Measurements from ENCODE around the gene RBAK. TPM values are rescaled to one million over a fixed set of nuclear protein-coding genes. Genes with fewer than 3 reads are reported as not detected.

RBAK gene
- total and polyA plus RNA-seq, 2 donors (not counting 1 experiment from before 2014, with no cell fraction given) = 3.7 to 20.3 TPM

DNA sequence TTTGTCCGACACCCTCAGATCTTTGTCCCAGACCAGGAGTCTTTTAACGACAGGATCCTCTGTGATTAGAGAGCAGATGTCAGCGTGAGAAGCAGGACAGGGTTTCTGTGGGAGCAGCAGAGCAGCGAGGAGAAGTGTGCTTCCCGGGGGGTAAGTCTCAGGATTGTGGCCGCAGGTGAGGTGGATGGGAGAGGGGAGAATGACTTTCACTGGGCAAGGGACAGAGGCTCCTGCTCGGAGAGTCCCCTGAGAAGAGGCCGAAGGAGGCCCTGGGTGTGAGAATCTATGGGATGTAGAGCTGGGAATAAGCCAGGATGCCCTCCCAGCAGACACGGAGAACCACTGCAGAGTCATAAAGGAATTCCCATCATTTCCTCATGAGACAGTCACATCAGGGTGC lies 10.4 kb upstream of the RBAK start:
- H2AFZ ChIP-seq (ENCODE audit: insufficient read depth, low read depth, low read length, poor library complexity, severe bottlenecking) = no peak overlapping the region
- H3K27ac ChIP-seq (ENCODE audit: low read length in 2 of 2) = no peak overlapping the region
- WGBS (ENCODE audit: insufficient coverage) = 93% methylated on average over 8 of the region's 9 CpGs
- Mint-ChIP-seq H3K4me1 (no peaks in the 10 kb centered on the region), H3K27me3 (no peaks in the 10 kb centered on the region), H3K27ac (no peak overlapping the region), H3K9me3 (ENCODE audit: insufficient read depth) (no peaks in the 10 kb centered on the region), H3K4me3 (no peak overlapping the region)
- H3K9ac ChIP-seq (ENCODE audit: low read length) = no peak overlapping the region
- H3K4me2 ChIP-seq (replicated peaks; ENCODE audit: low read depth, low read length, poor library complexity, severe bottlenecking) = no peak overlapping the region
- POLR2A ChIA-PET = no interaction called here
- CTCF ChIA-PET = interaction anchor here (1.1 kb wide), 1 partner anchor 20 kb away, joined by 4 read pairs; no protein-coding TSS in a partner anchor
- no peaks in the 10 kb centered on the region for H3K9me3 ChIP-seq (ENCODE audit: control extremely low read depth in 1 of 3, control insufficient read depth in 2 of 3, insufficient read depth in 1 of 3, low read length in 2 of 3)
- H3K27me3 ChIP-seq (replicated peaks in 1 of 4; ENCODE audit: control extremely low read depth in 1 of 4, control insufficient read depth in 3 of 4, insufficient read depth in 4 of 4, low read length in 3 of 4) = no peaks in the 10 kb centered on the region
- no peaks in the 10 kb centered on the region for H3K36me3 ChIP-seq (replicated peaks in 1 of 2; ENCODE audit: control extremely low read depth in 1 of 2, control insufficient read depth in 1 of 2, extremely low read depth in 1 of 2, insufficient read depth in 2 of 2, low read length in 1 of 2)
- intact Hi-C loops (cut with micrococcal nuclease) = no loop called here
- no peak for ATAC-seq (ENCODE audit: low read depth)
- no peak overlapping the region for H3K4me3 ChIP-seq (ENCODE audit: control extremely low read depth in 1 of 5, extremely low read depth in 1 of 5, insufficient read depth in 1 of 5, low read depth in 2 of 5, low read length in 4 of 5)
- no peak for TF ChIP-seq EZH2 (IDR thresholded peaks at IDR 0.05; ENCODE audit: borderline replicate concordance, insufficient read depth, low read depth, low read length, poor library complexity, severe bottlenecking)
- TF ChIP-seq, protein P1, sequence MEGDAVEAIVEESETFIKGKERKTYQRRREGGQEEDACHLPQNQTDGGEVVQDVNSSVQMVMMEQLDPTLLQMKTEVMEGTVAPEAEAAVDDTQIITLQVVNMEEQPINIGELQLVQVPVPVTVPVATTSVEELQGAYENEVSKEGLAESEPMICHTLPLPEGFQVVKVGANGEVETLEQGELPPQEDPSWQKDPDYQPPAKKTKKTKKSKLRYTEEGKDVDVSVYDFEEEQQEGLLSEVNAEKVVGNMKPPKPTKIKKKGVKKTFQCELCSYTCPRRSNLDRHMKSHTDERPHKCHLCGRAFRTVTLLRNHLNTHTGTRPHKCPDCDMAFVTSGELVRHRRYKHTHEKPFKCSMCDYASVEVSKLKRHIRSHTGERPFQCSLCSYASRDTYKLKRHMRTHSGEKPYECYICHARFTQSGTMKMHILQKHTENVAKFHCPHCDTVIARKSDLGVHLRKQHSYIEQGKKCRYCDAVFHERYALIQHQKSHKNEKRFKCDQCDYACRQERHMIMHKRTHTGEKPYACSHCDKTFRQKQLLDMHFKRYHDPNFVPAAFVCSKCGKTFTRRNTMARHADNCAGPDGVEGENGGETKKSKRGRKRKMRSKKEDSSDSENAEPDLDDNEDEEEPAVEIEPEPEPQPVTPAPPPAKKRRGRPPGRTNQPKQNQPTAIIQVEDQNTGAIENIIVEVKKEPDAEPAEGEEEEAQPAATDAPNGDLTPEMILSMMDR (IDR thresholded peaks at IDR 0.05) = no peak
- no peak for DNase-seq
- H3K4me1 ChIP-seq (ENCODE audit: control insufficient read depth in 2 of 2, insufficient read depth in 2 of 2, low read length in 2 of 2) = no peaks in the 10 kb centered on the region
- H4K20me1 ChIP-seq (ENCODE audit: control insufficient read depth, insufficient read depth, low read length, poor library complexity, severe bottlenecking) = no peaks in the 10 kb centered on the region
- H3K79me2 ChIP-seq (ENCODE audit: control insufficient read depth, insufficient read depth, low read length) = no peaks in the 10 kb centered on the region

DNA sequence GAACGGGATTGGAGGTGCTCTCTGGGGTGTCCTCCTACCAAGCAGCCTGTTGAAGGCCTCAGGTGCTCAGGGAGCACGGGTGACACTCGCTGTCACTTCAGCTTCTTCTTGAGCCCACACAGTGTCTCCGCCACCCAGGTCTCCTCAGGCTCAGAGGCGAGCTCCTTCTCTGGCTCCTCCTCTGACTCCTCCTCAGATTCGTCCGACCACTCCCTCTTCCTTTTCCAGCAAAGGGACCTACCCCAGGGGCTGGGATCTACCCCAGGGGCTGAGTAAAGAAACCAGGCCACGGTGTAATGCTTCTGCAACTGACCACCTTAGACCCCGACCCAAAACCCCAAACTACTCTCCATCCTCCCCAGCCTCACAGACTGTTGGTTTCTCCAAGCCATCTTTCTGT lies 9.2 kb upstream of the RBAK start:
- H3K4me2 ChIP-seq (replicated peaks; ENCODE audit: low read depth, low read length, poor library complexity, severe bottlenecking) = no peak overlapping the region
- no peaks in the 10 kb centered on the region for H3K9me3 Mint-ChIP-seq (ENCODE audit: insufficient read depth)
- no peak overlapping the region for H3K4me3 ChIP-seq (ENCODE audit: control extremely low read depth in 1 of 5, extremely low read depth in 1 of 5, insufficient read depth in 1 of 5, low read depth in 2 of 5, low read length in 4 of 5)
- DNase-seq (no peak), ATAC-seq (ENCODE audit: low read depth) (no peak)
- ChIA-PET CTCF (no interaction called here), POLR2A (no interaction called here)
- H3K27ac ChIP-seq (ENCODE audit: low read length in 2 of 2) = no peak overlapping the region
- no peaks in the 10 kb centered on the region for H3K36me3 ChIP-seq (replicated peaks in 1 of 2; ENCODE audit: control extremely low read depth in 1 of 2, control insufficient read depth in 1 of 2, extremely low read depth in 1 of 2, insufficient read depth in 2 of 2, low read length in 1 of 2)
- no peak overlapping the region for H2AFZ ChIP-seq (ENCODE audit: insufficient read depth, low read depth, low read length, poor library complexity, severe bottlenecking)
- no peak overlapping the region for H3K27ac Mint-ChIP-seq
- no peaks in the 10 kb centered on the region for H3K4me1 Mint-ChIP-seq
- no peaks in the 10 kb centered on the region for H3K27me3 Mint-ChIP-seq
- H3K9me3 ChIP-seq (ENCODE audit: control extremely low read depth in 1 of 3, control insufficient read depth in 2 of 3, insufficient read depth in 1 of 3, low read length in 2 of 3) = no peaks in the 10 kb centered on the region
- intact Hi-C loops (cut with micrococcal nuclease) = no loop called here
- no peak overlapping the region for H3K9ac ChIP-seq (ENCODE audit: low read length)
- no peaks in the 10 kb centered on the region for H3K27me3 ChIP-seq (replicated peaks in 1 of 4; ENCODE audit: control extremely low read depth in 1 of 4, control insufficient read depth in 3 of 4, insufficient read depth in 4 of 4, low read length in 3 of 4)
- H3K79me2 ChIP-seq (ENCODE audit: control insufficient read depth, insufficient read depth, low read length) = no peaks in the 10 kb centered on the region
- H4K20me1 ChIP-seq (ENCODE audit: control insufficient read depth, insufficient read depth, low read length, poor library complexity, severe bottlenecking) = no peaks in the 10 kb centered on the region
- 91% methylated on average over 9 of the region's 9 CpGs for WGBS (ENCODE audit: insufficient coverage)
- TF ChIP-seq, protein P1 (IDR thresholded peaks at IDR 0.05) = no peak
- no peak for TF ChIP-seq EZH2 (IDR thresholded peaks at IDR 0.05; ENCODE audit: borderline replicate concordance, insufficient read depth, low read depth, low read length, poor library complexity, severe bottlenecking)
- no peak overlapping the region for H3K4me3 Mint-ChIP-seq
- no peaks in the 10 kb centered on the region for H3K4me1 ChIP-seq (ENCODE audit: control insufficient read depth in 2 of 2, insufficient read depth in 2 of 2, low read length in 2 of 2)
